Psoas muscle (tissue), 8 donors: ENCODE data around the gene WDR18. TPM values are rescaled to one million over a fixed set of nuclear protein-coding genes. Genes with fewer than 3 reads are reported as not detected.

ENCODE experiments used
- ATAC-seq, 4 donors: fragments of 200-7000 bp; cut with Tn5 transposase; one replicate each; pipeline ENCODE4 v1.9.1; 2020; ENCODE audit warnings: moderate library complexity in 3 of 4, mild to moderate bottlenecking in 2 of 4
- DNase-seq, 2 donors: peaks; one replicate each; pipeline ENCODE4 v3.0.0-alpha.2; 2020
- H3K27ac ChIP-seq: fragments of 200-600 bp; one replicate; pipeline ENCODE4 v1.8.0; 2022
- H3K27me3 ChIP-seq, 3 donors: fragments of 200-600 bp in 1 of 3; one replicate each; pipeline versions ENCODE4 v1.6.1 to v1.8.0; 2013 to 2022; ENCODE audit warnings: low read length in 2 of 3, mild to moderate bottlenecking in 2 of 3, moderate library complexity in 1 of 3; ENCODE audit not compliant: insufficient read depth in 3 of 3
- H3K36me3 ChIP-seq, 2 donors: fragments of 200-600 bp in 1 of 2; one replicate each; pipeline versions ENCODE4 v1.6.1 to v1.8.0; 2013 to 2022; ENCODE audit warnings: low read depth in 1 of 2, mild to moderate bottlenecking in 1 of 2, moderate library complexity in 1 of 2; ENCODE audit not compliant: insufficient read depth in 1 of 2
- H3K4me1 ChIP-seq: fragments of 200-600 bp; one replicate; pipeline ENCODE4 v1.8.0; 2022
- H3K4me3 ChIP-seq: fragments of 200-600 bp; one replicate; pipeline ENCODE4 v1.8.0; 2022; ENCODE audit warnings: mild to moderate bottlenecking
- H3K9me3 ChIP-seq: fragments of 200-600 bp; one replicate; pipeline ENCODE4 v1.8.0; 2022
- CTCF ChIP-seq: fragments of 200-600 bp; IDR thresholded peaks from one replicate; pipeline ENCODE4 v1.8.0; 2022; ENCODE audit warnings: antibody characterized with exemption
- WGBS, 3 donors: extraction: QIAGEN DNeasy Blood & Tissue Kit; methylation state at CpG; one replicate each; pipeline versions ENCODE4 v1.1.6 to v1.1.7; 2013; 5-methylcytosine and 5-hydroxymethylcytosine counted together
- intact Hi-C, 2 donors: fragments of 100-400 bp; cut with DNase I; formaldehyde crosslinking; loops; one replicate each; pipeline versions ENCODE4 v1.11.0 to v1.14.2; 2022
- polyA plus RNA-seq, 3 donors: library from polyadenylated mRNA; stranded (reverse); fragments of 200-250 nt; gene quantifications; one replicate each; pipeline ENCODE4 v1.2.3, GENCODE V29; 2013
- total RNA-seq, 4 donors: library from RNA; stranded (reverse); fragmentation: NEBNext Ultra II Directional in 2 of 4; extraction: Animal tissue kit (Norgen Biotek cat#: 25700) in 2 of 4; gene quantifications; one replicate each; pipeline versions ENCODE4 v1.2.1 to v1.2.4, GENCODE V29; 2021 to 2023
- donor health status: healthy with polysubstance abuse.
- donor health status: DM: no; HTN: no; CAD: no; lungs with moderate emphysema.
- donor health status: Bipolar disorder and iron deficiency.
- donor health status: healthy.
- donor health status: DM: yes; HTN: yes; CAD: no.
- donor health status: DM: no; HTN: no; CAD: no.
- donor health status: DM: no; HTN: no; CAD: no.
- donor health status: DM: yes; HTN: yes; CAD: no.

Gene WDR18
- total and polyA plus RNA-seq, 7 donors: 17.4 to 77.9 (median 28.0) TPM

- H3K9me3 ChIP-seq: no peaks in the 10 kb centered on the region
- H3K27ac ChIP-seq: no peak overlapping the region
- no peak for ATAC-seq
- 75 to 82% (median 78%) methylated on average over 23 to 37 of the region's 37 CpGs for WGBS, 3 donors
- TF ChIP-seq CTCF: no peak
- no peaks in the 10 kb centered on the region for H3K4me1 ChIP-seq
- no peak overlapping the region for H3K4me3 ChIP-seq
- intact Hi-C loops: no loop called here
- H3K27me3 ChIP-seq: peaks cover 0 to 47% (median 28%) of the 10 kb centered on the region in 3 donors
- no peaks in the 10 kb centered on the region for H3K36me3 ChIP-seq
- DNase-seq: no peak
Measured at GRCh38 chr19:1003283-1003682, 19.1 kb downstream of the WDR18 start.

GRCh38 chr19:1004204-1004802, 20.2 kb downstream of the WDR18 start:
- 54 to 64% (median 57%) methylated on average over 23 to 32 of the region's 32 CpGs for WGBS, 3 donors
- intact Hi-C loops: no loop called here

GRCh38 chr19:1004803-1005664, 20.9 kb downstream of the WDR18 start:
- WGBS, 3 donors: 81 to 85% (median 82%) methylated on average over 70 of the region's 70 CpGs
- Histone ChIP-seq H3K36me3 (peaks cover 3 to 15% of the 10 kb centered on the region in 2 donors), H3K9me3 (no peaks in the 10 kb centered on the region), H3K4me1 (no peaks in the 10 kb centered on the region), H3K27ac (no peak overlapping the region), H3K27me3 (peaks cover 0 to 31% (median 19%) of the 10 kb centered on the region in 3 donors), H3K4me3 (no peak overlapping the region)
- intact Hi-C loops: no loop called here
- TF ChIP-seq CTCF: no peak
- ATAC-seq: no peak
- DNase-seq: no peak

More at GRCh38 chr19:1004204-1004802, 20.2 kb downstream of the WDR18 start:
- Histone ChIP-seq H3K27me3 (peaks cover 0 to 39% (median 21%) of the 10 kb centered on the region in 3 donors), H3K36me3 (peaks cover 0 to 8% of the 10 kb centered on the region in 2 donors), H3K4me3 (no peak overlapping the region), H3K9me3 (no peaks in the 10 kb centered on the region), H3K27ac (no peak overlapping the region), H3K4me1 (no peaks in the 10 kb centered on the region)
- ATAC-seq (no peak), DNase-seq (no peak)
- no peak for TF ChIP-seq CTCF

- no peak for TF ChIP-seq CTCF
- Histone ChIP-seq H3K27ac (no peak overlapping the region), H3K36me3 (peaks cover 11 to 33% of the 10 kb centered on the region in 2 donors), H3K4me3 (no peak overlapping the region), H3K9me3 (no peaks in the 10 kb centered on the region), H3K27me3 (peaks cover 0 to 13% (median 5%) of the 10 kb centered on the region in 3 donors), H3K4me1 (no peaks in the 10 kb centered on the region)
- DNase-seq: no peak
- 74 to 79% (median 74%) methylated on average over 25 to 27 of the region's 27 CpGs for WGBS, 3 donors
- intact Hi-C loops: no loop called here
- no peak for ATAC-seq
Measured at GRCh38 chr19:1006711-1007398, 22.7 kb downstream of the WDR18 start.
